ENCODE measurements around the gene LCE3B. TPM values are rescaled to one million over a fixed set of nuclear protein-coding genes. Genes with fewer than 3 reads are reported as not detected.

Gene LCE3B, protein sequence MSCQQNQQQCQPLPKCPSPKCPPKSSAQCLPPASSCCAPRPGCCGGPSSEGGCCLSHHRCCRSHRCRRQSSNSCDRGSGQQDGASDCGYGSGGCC
- total RNA-seq: not detected

DNA sequence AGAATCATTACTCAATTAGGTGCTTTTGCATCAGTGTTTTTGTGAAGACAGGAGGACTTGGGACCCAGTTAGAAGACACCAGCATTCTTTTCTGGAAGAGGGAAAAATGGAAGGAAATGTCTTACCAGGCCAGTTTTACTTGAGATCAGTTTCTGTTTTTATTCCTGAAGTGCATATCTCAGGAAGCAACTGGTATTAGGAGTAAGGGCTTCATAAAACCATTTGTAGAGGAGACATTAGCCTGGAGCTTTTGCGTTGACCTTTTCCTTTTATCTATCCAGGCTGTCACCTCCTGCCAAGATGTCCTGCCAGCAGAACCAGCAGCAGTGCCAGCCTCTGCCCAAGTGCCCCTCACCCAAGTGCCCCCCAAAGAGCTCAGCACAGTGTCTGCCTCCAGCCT, at the start of gene LCE3B:
Gene LCE3B (plus strand): TSS at position 301 of the 400 bp plus-strand sequence. CDS start 0 bp downstream, at position 301.

DNA sequence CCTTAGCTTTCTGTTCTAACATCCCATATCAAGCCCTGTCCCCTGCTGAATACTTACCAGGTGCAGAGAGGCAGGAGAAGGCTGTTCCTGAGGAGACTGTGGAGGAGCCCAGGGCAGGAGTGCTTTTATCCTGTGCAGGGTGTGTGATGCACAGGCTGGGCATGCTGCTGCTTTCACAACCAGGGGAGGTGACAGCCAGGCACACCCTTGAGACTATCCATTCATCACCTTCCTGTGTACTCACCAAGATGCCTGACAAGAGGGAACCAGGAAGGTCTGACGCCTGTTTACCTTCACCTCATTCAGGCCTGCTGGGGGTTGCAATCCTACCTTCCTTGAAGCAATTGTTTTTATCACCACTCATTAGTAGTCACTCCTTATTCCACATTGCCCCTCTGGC, 46.9 kb upstream of the LCE3B start, which contains the start of gene LCE3E:
Gene LCE3E (minus strand): TSS at position 100 of the 400 bp plus-strand sequence. CDS start 572 bp downstream, outside the sequence.

DNA sequence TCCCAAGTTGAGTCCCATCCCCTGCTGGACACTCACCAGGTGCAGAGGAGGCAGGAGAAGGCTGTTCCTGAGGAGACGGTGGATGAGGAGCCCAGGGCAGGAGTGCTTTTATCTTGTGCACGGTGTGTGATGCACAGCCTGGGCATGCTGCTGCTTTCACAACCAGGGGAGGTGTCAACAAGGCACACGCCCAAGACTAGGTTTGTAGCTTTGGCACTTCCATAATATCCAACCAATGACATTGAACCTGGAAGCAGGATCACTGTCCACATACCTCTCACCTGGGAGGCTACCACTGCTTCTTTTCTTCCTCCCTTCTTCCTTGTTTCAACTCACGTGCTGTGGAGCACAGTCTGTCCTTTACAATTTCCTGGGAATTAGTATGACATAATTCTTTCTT, 33.2 kb upstream of the LCE3B start, which contains the start of gene LCE3D:
Gene LCE3D (minus strand): TSS at position 84 of the 400 bp plus-strand sequence. CDS start 580 bp downstream, outside the sequence.

DNA sequence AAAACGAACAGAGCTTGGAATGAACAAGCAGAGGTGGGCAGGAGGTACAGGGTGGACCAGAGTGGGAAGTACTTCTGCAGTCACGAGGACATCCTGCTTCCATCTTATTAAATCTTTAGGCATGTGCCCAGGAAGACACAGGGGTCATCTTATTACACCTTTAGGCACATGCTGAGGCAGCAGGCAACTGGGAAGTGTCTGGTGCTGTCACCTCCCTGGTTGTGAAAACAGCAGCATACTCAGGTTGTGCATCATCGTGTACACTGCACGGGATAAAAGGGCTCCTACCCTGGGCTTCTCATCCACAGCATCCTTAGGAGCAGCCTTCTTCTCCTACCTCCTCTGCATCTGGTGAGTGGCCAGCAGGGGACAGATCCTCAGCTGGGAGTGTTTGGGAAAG, 13.7 kb upstream of the LCE3B start, which contains the start of gene LCE3C:
Gene LCE3C (plus strand): TSS at position 301 of the 400 bp plus-strand sequence. CDS start 498 bp downstream, outside the sequence.

DNA sequence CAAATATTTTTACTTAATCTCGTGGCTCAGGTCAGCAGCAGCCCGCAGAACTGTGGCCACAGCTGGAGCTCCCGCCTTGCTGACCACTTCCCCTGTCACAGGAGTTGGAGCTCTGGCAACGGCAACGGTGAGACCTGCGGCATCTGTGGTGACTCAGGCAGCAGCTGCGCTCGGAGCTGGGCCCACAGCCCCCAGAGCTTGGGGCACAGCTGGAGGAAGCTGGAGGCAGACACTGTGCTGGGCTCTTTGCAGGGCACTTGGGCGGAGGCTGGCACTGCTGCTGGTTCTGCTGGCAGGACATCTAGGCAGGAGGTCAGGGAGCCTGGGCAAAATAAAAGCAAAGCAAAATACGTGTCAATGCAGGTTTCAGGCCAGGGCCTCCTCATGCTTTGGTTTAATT, 9.2 kb downstream of the LCE3B start, which contains the start of gene LCE3A:
Gene LCE3A (minus strand): TSS at position 301 of the 400 bp plus-strand sequence. CDS start 0 bp downstream, at position 301.

DNA sequence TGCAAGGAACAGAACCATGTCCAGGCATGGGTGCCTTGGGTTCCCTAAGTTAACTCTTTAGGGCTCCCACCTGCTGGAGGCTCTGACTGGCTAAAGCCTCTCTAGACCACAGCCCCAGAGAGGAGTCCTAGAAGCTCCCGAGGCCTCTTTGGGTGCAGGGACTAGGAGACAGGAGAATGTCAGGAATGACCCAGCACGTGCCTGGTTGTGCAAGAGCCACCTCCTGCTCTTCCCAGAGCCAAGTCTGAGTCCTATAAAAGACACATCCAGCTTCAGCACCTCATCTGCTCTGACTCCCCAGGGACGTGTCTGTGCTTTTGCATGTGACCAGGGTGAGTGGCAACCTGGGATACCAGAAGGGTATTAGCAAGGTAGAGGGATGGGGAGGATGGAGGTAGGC, 49.5 kb downstream of the LCE3B start, which contains the start of gene LCE2D:
Gene LCE2D (plus strand): TSS at position 283 of the 400 bp plus-strand sequence. CDS start 726 bp downstream, outside the sequence.

Other genes starting within 250 kb of the LCE3B start
- not detected for gene CRNN, start 199.5 kb upstream of the LCE3B start, total RNA-seq
- not detected for gene LCE5A, start 103.0 kb upstream of the LCE3B start, total RNA-seq
- gene CRCT1, start 99.3 kb upstream of the LCE3B start, total RNA-seq: not detected
- not detected for gene LCE3E, start 47.0 kb upstream of the LCE3B start, total RNA-seq
- gene LCE3D, start 33.3 kb upstream of the LCE3B start, total RNA-seq: not detected
- gene LCE3C, start 13.6 kb upstream of the LCE3B start, total RNA-seq: not detected
- gene LCE3A, start 9.3 kb downstream of the LCE3B start, total RNA-seq: not detected
- gene LCE2D, start 49.6 kb downstream of the LCE3B start, total RNA-seq: not detected
- gene LCE2C, start 61.5 kb downstream of the LCE3B start, total RNA-seq: not detected
- not detected for gene LCE2B, start 72.3 kb downstream of the LCE3B start, total RNA-seq
- gene LCE2A, start 84.5 kb downstream of the LCE3B start, total RNA-seq: not detected
- gene LCE4A, start 94.3 kb downstream of the LCE3B start, total RNA-seq: not detected
- gene KPRP, start 144.2 kb downstream of the LCE3B start, total RNA-seq: not detected
- gene LCE1F, start 161.3 kb downstream of the LCE3B start, total RNA-seq: not detected
- not detected for gene LCE1E, start 172.4 kb downstream of the LCE3B start, total RNA-seq
- not detected for gene LCE1D, start 182.9 kb downstream of the LCE3B start, total RNA-seq
- gene LCE1C, start 192.8 kb downstream of the LCE3B start, total RNA-seq: not detected
- not detected for gene LCE1B, start 198.2 kb downstream of the LCE3B start, total RNA-seq
- not detected for gene LCE1A, start 213.7 kb downstream of the LCE3B start, total RNA-seq
- not detected for gene LCE6A, start 229.0 kb downstream of the LCE3B start, total RNA-seq
- not detected for gene LCE7A, start 246.2 kb downstream of the LCE3B start, total RNA-seq